H1 (cell line): ENCODE results near the gene TMUB2. TPM values are rescaled to one million over a fixed set of nuclear protein-coding genes. Genes with fewer than 3 reads are reported as not detected.

Source experiments
- ATF2 ChIP-seq: IDR thresholded peaks from 2 replicates; pipeline ENCODE4 v1.6.1; 2012; ENCODE audit warnings: low read length, inconsistent platforms
- KDM4A ChIP-seq: IDR thresholded peaks from one replicate; pipeline ENCODE4 v1.7.1; 2012; ENCODE audit warnings: low read depth, mild to moderate bottlenecking, moderate library complexity, low read length, inconsistent platforms; ENCODE audit not compliant: severe bottlenecking
- SIRT6 ChIP-seq: IDR thresholded peaks from one replicate; pipeline ENCODE4 v1.7.1; 2012; ENCODE audit warnings: low read length, inconsistent platforms
- polyA plus RNA-seq, 7 experiments: library from polyadenylated mRNA; depleted of rRNA in 3 of 7; stranded (reverse) in 5 of 7; unstranded in 2 of 7; fragments of >200 nt in 5 of 7; fragments of 200-250 nt in 2 of 7; gene quantifications; 1 replicate in 5 of 7; 2 replicates in 1 of 7; 4 replicates in 1 of 7; pipeline versions ENCODE4 v1.2.1 to v1.2.3, GENCODE V29; 2011 to 2013; ENCODE audit warnings: missing spikeins in 2 of 7, mixed read lengths in 2 of 7
- total RNA-seq: library from RNA; stranded (reverse); fragmentation: NEBNext Ultra II Directional; extraction: Animal tissue kit (Norgen Biotek cat#: 25700); gene quantifications from 2 replicates; pipeline ENCODE4 v1.2.1, GENCODE V29; 2021

The TMUB2 gene
- total and polyA plus RNA-seq, 2 of the 8 experiments (the other 6 are each of a cell fraction or from before 2014, with no cell fraction given) = 18.5 to 30.5 TPM

- TF ChIP-seq ATF2 (no peak), SIRT6 (no peak), KDM4A (no peak)
These were observed 31.3 kb upstream of the TMUB2 start (continued) for GRCh38 chr17:44155488-44155887.
